Activated CD8-positive, alpha-beta T cell treated with anti-CD3 and anti-CD28 coated beads for 36 hours (primary cell): ENCODE results near the gene ZNF563. TPM values are rescaled to one million over a fixed set of nuclear protein-coding genes. Genes with fewer than 3 reads are reported as not detected.

Experiments
- ATAC-seq: fragments of 200-7000 bp; cut with Tn5 transposase; one replicate; pipeline ENCODE4 v1.10.0; 2021; ENCODE audit warnings: mild to moderate bottlenecking, moderate library complexity
- CTCF ChIA-PET: fragments of 350-600 bp; sonication (Branson Sonifier 250); formaldehyde crosslinking; loops from one replicate; lab custom pipeline; 2021; ENCODE audit warnings: antibody characterized with exemption; lab: Charles Lee
- POLR2A ChIA-PET: fragments of 350-600 bp; sonication (Branson Sonifier 250); formaldehyde crosslinking; loops from one replicate; lab custom pipeline; 2021; ENCODE audit warnings: antibody characterized with exemption; lab: Charles Lee
- DNase-seq: peaks from one replicate; pipeline ENCODE4 v3.0.0-alpha.2; 2020
- H3K27ac Mint-ChIP-seq: one replicate; pipeline ENCODE4 v1.8.0; 2021; ENCODE audit warnings: mild to moderate bottlenecking, mixed read lengths
- H3K27me3 Mint-ChIP-seq: one replicate; pipeline ENCODE4 v1.8.0; 2021; ENCODE audit warnings: mixed read lengths
- H3K36me3 Mint-ChIP-seq: one replicate; pipeline ENCODE4 v1.8.0; 2021; ENCODE audit warnings: low read depth, mixed read lengths
- H3K4me1 Mint-ChIP-seq: one replicate; pipeline ENCODE4 v1.8.0; 2021; ENCODE audit warnings: low read depth, mixed read lengths
- H3K4me3 Mint-ChIP-seq: one replicate; pipeline ENCODE4 v1.8.0; 2021; ENCODE audit warnings: mild to moderate bottlenecking, moderate library complexity, mixed read lengths
- H3K9me3 Mint-ChIP-seq: one replicate; pipeline ENCODE4 v1.8.0; 2021; ENCODE audit warnings: mixed read lengths
- intact Hi-C: fragments of 100-400 bp; cut with micrococcal nuclease; formaldehyde crosslinking; loops from one replicate; pipeline ENCODE4 v1.10.0; 2022
- total RNA-seq, 2 experiments: library from RNA; stranded (reverse); gene quantifications; one replicate each; pipeline ENCODE4 v1.2.3, GENCODE V29; 2021
- TF ChIP-seq, protein P1 (sequence below): fragments of 200-600 bp; IDR thresholded peaks from one replicate; pipeline ENCODE4 v1.8.0; 2022; ENCODE audit warnings: antibody characterized with exemption, mild to moderate bottlenecking

The ZNF563 gene
- total RNA-seq, 2 experiments from 2014 or later, result 6.0 to 7.1 TPM

DNA sequence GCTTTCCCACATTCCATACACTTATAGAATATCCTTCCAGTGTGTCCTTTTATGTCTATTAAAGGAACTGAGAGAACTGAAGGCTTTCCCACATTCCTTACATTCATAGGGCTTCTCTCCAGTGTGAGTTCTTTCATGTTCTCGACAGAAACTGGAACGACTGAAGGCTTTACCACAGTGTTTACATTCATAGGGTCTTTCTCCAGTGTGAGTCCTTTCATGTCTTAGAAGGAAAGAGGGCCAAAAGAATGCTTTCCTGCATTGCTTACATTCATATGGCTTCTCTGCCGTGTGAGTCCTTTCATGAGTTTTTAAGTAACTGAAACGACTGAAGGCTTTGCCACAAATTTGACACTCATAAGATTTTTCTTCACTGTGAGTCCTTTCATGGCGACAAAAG is 61.0 kb downstream of the ZNF563 start:
- ChIA-PET CTCF (no interaction called here), POLR2A (no interaction called here)
- ATAC-seq (no peak), DNase-seq (no peak)
- no peak overlapping the region for H3K4me3 Mint-ChIP-seq
- H3K27ac Mint-ChIP-seq, result no peak overlapping the region
- peaks cover 74% of the 10 kb centered on the region for H3K36me3 Mint-ChIP-seq
- intact Hi-C loops, result no loop called here
- peaks cover 62% of the 10 kb centered on the region for H3K9me3 Mint-ChIP-seq
- peaks cover 4% of the 10 kb centered on the region for H3K4me1 Mint-ChIP-seq
- H3K27me3 Mint-ChIP-seq, result no peaks in the 10 kb centered on the region
- TF ChIP-seq, protein P1, sequence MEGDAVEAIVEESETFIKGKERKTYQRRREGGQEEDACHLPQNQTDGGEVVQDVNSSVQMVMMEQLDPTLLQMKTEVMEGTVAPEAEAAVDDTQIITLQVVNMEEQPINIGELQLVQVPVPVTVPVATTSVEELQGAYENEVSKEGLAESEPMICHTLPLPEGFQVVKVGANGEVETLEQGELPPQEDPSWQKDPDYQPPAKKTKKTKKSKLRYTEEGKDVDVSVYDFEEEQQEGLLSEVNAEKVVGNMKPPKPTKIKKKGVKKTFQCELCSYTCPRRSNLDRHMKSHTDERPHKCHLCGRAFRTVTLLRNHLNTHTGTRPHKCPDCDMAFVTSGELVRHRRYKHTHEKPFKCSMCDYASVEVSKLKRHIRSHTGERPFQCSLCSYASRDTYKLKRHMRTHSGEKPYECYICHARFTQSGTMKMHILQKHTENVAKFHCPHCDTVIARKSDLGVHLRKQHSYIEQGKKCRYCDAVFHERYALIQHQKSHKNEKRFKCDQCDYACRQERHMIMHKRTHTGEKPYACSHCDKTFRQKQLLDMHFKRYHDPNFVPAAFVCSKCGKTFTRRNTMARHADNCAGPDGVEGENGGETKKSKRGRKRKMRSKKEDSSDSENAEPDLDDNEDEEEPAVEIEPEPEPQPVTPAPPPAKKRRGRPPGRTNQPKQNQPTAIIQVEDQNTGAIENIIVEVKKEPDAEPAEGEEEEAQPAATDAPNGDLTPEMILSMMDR, result no peak

DNA sequence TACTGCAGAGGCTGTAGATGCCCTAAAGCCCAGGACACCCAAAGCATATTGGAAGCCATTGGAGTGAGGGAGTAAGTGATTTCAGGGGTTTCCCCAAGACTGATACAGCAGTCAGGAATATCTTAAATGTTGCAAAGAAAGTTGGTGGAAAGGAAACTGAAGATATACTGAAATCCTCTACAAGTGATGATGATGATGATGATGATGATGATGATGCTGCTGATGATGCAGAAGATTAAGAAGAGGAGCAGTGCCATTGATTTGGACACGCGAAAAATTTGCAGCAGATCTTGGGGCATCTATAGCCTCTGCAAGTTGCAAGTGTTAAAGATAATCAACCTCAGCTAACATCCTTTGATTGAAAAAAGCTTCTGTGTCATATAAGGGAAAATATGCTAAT is 62.6 kb downstream of the ZNF563 start:
- Mint-ChIP-seq H3K27me3 (no peaks in the 10 kb centered on the region), H3K4me3 (no peak overlapping the region), H3K36me3 (peaks cover 60% of the 10 kb centered on the region), H3K27ac (no peak overlapping the region), H3K9me3 (peaks cover 54% of the 10 kb centered on the region), H3K4me1 (no peaks in the 10 kb centered on the region)
- TF ChIP-seq, protein P1, result no peak
- ATAC-seq, result no peak
- intact Hi-C loops, result no loop called here
- ChIA-PET CTCF (no interaction called here), POLR2A (interaction anchor here (0.5 kb wide), 1 partner anchor 62 kb away, joined by 3 read pairs; no protein-coding TSS in a partner anchor)
- DNase-seq, result no peak

Other genes starting within 250 kb of the ZNF563 start
- gene ZNF20, start 193.3 kb downstream of the ZNF563 start, total RNA-seq, result 1 to 10 TPM; 2.0 to 3.0 TPM
- gene ZNF625, start 176.9 kb downstream of the ZNF563 start, total RNA-seq, result 1 to 10 TPM; 3.9 to 4.6 TPM
- 10 to 100 TPM; 10.2 to 10.3 TPM for gene ZNF136, start 170.5 kb downstream of the ZNF563 start, total RNA-seq
- 1 to 10 TPM; 6.1 to 7.1 TPM for gene ZNF44, start 38.8 kb downstream of the ZNF563 start, total RNA-seq
- gene ZNF442, start 32.0 kb upstream of the ZNF563 start, total RNA-seq, result 1 to 10 TPM; 1.5 to 1.8 TPM
- 1 to 10 TPM; 2.4 to 3.2 TPM for gene ZNF799, start 67.6 kb upstream of the ZNF563 start, total RNA-seq
- 1 to 10 TPM; 3.1 to 3.2 TPM for gene ZNF443, start 107.4 kb upstream of the ZNF563 start, total RNA-seq
- gene ZNF709, start 151.2 kb upstream of the ZNF563 start, total RNA-seq, result 1 to 10 TPM; 1.5 to 1.6 TPM
- gene ZNF564, start 217.8 kb upstream of the ZNF563 start, total RNA-seq, result 1 to 10 TPM; 6.2 to 7.4 TPM